Hematopoietic multipotent progenitor cell treated with erythropoietin and hydrocortisone succinate and interleukin-3 and kit ligand, for 4 days (in vitro differentiated cells): Measurements from ENCODE around the gene AUTS2.

Source experiments
- DNase-seq: peaks from one replicate; pipeline ENCODE4 v3.0.0-alpha.2; 2015

AUTS2 gene

DNA sequence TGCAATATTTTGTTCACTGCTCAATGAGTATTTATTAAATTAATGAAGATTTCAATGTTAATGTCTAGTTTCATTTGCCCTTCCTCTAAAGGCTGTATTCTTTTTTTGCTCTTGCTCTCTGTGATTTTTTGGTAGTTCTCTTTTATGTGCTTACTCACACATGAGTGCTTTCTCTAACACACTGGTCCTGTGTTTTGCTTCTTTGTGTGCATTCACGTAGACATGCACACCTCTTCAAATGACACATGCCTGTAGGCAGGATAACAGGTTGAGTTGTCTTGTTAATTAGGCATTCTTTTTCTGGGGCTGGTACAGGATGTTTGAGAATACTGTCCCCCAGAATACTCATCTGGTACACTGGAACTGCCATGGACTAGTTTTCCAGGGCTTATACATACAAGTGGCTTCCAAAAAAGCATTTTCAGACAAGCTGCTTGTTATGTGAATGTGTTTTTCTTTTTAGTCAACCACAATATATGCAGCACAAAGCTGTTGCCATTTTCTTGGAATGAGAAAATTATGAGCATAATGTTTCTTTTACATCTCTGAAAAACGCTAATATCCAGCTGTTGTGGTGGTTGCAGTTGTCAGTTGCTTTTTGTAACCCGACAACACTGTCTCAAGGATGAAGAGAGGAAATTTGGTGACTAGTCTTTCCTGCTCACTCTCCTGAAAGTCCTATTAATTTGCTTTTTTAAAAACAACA lies 416.4 kb downstream of the AUTS2 start:
- no peak for DNase-seq

DNA sequence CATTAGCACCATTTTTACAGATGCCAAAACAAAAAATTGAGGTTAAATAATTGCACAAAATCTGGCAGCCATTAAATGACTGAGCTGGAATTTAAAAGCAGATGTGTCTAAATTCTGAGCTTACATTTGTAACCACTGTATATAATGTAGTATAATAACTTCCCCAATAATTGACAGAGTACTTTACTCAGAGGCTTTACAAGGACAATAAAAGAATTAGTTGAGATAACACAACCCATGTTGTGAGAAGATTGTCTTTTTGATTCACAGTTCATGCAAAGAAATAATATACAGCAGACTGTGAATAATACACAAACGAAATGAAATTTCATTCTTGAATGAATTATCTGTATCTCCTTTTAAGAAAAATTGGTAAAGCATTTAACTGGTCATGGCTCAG lies 417.1 kb downstream of the AUTS2 start:
- no peak for DNase-seq

DNA sequence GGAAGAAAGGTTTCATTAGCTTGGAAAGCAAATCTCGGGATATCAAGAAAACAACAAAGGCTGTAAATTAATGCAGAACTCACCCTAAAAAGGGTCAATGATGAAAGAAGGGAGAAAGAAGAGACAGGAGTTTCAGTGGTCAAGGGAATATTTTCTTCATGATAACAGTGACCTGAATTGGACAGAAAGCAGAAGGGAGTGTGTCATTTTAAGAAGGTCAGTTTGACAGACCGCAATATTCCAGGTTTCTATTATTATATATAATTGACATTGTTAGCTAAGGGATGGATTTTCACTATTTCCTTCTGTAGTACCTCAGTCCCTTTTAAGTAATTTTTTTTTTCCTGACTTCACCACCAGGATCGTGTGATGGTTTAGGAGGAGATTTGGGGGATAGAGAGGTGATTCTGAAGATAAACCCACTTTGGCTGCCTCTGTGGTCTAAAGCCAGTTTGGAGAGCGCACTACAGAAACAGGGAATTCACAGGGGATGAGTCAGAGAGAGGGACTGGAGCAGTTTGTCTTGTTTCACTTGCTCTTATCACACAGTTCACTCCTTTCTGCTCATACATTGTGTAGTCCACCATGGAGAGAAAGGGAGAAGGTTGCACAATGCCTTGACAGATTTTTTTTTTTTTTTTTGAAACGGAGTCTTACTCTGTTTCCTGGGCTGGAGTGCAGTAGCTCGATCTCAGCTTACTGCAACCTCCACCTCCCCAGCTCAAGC lies 417.9 kb downstream of the AUTS2 start:
- DNase-seq, result no peak

DNA sequence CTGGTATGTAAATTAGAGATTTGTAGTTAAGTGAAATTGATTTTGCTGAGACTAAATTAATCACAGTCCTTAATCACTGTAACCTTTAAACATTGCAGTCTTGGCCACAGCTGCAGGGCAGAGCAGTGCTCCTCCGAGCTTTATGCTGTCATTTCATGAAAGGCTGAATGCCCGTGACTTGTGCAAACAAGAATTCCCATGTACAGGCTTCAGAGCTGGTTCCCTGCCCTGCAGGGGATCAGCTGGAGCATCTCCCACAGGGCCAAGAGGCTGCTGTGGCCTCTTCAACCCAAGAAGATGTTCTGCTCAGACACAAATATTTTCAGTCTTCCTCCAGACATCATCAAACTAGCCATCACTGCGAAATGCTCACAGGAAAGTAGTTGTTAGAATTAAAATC lies 419.1 kb downstream of the AUTS2 start:
- DNase-seq, result no peak

DNA sequence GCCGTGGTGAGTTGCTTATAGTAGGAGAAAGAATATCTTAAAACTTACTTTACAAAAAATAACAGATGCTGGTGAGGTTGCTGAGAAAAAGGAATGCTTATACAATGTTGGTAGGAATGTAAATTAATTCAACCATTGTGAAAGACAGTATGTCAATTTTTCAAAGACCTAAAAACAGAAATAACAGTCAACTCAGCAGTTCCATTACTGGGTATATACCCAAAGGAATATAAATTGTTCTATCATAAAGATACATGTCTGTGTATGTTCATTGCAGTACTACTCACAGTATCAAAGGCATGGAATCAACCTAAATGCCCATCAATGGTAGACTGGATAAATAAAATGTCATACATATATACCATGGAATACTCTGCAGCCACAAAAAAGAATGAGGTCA lies 420.4 kb downstream of the AUTS2 start:
- no peak for DNase-seq

DNA sequence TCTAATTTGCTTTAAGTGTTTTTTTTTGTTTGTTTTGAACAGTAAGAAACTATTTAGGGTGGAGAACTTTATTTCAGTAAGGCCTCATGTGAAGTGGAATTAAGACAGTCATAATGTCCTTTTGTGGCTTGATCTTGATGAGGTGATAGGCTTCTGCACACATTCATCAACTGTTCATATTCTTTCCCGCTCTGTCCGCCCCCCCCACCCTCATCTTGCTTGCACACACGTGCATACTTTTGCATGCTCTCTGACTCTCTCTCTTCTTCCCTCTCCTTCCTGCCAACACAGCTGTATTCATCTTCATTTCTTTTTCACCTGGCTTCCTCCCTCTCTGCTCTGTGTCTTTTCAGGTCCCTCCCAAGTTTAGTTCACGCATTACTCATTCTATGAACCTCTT lies 429.6 kb downstream of the AUTS2 start:
- no peak for DNase-seq

DNA sequence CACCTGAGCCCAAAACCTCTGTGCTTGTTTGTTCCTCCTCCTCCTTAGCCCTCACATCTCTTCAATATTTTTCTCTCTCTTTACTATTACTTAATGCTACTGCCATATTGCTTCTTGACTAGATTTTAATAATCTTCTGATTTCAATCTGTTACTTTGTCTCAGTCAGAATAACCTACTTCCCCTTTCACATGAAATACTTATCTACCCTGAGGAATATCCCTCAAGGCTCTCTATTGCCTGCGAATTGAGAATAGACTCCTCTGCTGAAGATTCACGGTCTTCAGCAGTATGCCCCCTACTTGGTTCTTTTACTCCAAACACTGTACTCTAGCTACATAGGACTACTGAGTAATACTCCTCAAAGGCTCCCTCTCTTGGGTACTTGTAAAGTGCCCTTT lies 430.3 kb downstream of the AUTS2 start:
- DNase-seq, result peak; percentile 27

DNA sequence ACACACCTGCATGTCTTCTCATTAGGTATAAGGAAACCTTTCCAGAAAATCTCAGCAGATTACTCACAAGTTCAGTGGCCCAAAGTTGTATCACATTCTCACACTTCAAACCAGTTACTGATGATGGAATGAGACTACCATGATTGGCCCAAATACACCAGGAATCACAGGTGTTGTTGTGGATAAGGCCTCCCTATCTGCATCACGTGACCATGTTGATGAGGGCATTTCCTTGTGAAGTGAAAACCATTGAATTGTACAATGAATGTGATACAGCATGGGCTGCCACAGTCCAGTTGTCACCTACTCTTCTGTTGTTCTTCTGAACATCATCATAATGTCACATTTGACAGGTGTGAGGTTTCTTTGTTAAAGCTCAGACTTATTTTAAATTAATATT lies 431.7 kb downstream of the AUTS2 start:
- no peak for DNase-seq

DNA sequence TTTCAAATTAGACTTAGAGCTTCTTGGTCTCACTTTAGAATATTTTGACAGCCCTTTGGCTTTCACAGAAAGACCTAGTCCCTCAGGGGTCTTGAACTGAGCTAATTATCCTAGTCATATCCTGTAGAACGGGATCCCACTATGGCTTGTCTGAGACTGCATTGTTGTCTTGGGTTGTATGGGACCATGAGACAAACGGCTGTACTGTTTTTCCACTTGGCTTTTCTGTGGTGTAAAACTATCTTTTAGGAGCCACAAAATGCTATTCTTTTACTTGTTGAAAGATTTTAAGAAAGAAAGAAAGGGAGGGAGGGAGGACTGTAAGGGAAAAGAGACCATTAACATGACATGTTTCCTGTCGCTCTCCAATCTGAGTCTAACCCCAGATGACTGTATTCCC lies 432.5 kb downstream of the AUTS2 start:
- DNase-seq, result no peak

DNA sequence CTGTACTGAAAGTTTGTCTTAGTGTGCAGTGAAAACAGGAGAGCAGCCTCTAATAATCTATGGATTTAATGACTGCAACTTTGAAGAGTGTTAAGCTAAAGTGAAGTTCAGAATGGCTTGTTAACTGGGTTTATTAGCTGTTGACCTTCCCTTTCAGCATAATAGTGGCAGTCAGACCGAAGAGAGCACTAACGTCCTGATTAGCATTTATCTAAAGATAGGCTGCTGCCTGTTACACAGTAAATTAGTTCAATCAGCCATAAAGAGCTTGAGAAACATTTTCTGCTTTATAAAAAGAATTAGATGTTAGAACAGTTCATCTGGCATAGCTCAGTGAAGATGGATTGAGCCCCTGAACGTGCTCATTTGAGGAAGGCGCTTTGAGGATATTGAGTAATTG lies 433.0 kb downstream of the AUTS2 start:
- DNase-seq, result no peak

DNA sequence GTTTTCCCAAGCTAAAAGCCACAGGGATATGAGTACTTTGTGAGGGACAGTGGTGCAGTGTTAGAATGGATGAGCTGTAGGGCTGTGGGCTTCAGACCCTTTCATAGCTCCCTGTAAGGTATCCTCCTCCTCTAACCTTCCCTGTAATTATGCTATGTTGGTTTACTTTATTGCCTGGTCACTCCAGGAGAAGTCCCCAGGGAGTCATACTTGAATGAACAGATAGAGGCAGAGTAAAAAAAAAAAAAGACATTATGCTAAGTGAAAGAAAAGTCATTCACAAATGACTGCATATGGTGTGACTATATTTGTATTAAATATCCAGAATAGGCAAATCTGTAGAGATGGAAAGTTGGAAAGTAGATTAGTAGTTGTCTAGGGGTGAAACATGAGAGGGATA lies 434.4 kb downstream of the AUTS2 start:
- DNase-seq, result no peak

DNA sequence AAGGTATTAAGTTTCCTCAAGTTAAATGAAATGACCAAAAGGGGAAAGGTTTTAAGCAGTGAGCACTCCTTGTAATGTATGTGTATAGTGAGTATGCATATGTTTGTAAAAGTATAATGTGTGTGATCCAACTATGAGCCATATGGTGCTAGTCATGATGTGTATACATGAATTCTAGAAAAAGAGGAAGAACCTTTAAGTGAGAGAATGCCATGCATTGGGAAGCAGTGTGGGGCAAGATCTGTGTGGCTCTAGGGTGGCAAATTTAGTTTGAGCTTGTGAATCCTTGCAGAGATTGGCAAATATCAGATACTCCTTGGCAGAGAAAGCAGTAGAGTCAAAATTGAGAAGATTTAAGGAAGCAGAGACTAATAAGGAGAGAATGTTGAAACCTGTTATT lies 435.0 kb downstream of the AUTS2 start:
- DNase-seq, result no peak

DNA sequence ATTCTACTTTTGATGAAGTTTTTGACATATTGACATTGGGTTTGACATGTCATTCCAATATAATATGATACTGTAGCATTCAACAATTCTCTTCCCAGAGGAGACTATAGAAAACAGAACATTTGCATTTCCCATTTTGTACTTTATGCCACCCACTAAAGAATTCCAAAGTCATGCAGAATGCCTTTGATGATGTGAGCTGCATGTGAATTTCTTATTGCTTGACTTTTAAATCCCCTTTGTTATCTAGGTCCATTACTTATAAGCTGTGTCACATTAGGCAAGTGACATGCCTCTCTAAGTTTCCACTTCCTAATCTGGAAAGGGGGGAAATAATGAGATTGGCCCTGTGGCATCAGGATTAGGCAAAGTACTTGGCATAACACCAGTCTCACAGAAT lies 436.7 kb downstream of the AUTS2 start:
- DNase-seq, result no peak

DNA sequence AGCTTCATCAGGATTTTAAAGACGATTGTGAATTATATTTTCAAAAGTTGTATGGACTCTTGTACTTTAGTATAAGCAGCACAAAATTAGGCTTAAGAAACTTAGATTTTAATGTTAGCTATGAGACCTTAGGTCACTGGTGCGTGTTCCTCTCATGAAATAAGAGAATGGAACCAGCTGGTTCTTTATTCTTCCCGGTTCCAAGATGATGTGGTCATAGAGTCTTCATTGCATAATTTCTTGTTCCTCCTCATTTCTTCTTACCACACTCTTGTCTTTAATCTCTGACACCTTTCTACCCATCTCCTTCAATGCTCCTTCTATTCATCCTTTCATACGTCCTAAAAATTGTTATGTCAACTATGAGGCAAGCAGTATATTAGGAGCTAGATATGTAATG lies 437.2 kb downstream of the AUTS2 start:
- DNase-seq, result no peak

DNA sequence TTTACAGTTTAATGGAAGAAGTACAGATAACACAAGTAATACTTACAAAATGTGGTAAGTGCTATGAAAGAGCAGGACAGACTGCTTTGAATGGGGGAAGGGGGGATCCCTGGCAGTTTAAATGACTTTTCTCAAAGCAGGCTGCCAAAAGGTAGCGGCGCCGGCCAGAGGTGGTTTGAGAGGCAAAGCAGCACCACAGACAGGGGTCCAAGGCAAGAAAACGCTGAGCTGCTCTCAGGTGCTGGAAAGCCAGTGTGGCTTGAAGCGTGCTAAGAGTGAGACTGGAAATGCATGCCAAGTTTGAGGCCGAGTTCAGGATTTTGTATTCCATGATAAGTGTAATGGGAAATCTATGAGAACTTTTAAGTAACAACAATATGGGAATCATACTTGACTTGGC lies 437.7 kb downstream of the AUTS2 start:
- no peak for DNase-seq

DNA sequence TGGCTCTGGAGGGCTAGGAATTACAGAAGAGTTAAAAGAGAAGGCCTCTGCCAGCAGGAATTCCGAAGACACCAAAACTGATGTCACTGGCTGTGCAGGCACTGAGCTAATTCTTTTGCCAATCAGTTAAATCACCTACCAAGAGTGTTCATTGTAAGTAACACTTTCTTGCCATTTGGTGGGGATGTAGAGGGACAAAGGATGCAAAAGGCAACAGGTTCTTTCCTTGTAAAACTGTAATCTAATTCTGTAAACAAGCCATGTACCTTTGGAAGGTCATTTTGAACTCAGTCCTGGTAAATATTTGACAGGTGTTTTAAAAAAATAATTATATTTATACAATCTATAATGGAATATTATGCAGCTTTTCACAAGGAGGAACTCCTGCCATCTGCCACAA lies 438.4 kb downstream of the AUTS2 start:
- no peak for DNase-seq

DNA sequence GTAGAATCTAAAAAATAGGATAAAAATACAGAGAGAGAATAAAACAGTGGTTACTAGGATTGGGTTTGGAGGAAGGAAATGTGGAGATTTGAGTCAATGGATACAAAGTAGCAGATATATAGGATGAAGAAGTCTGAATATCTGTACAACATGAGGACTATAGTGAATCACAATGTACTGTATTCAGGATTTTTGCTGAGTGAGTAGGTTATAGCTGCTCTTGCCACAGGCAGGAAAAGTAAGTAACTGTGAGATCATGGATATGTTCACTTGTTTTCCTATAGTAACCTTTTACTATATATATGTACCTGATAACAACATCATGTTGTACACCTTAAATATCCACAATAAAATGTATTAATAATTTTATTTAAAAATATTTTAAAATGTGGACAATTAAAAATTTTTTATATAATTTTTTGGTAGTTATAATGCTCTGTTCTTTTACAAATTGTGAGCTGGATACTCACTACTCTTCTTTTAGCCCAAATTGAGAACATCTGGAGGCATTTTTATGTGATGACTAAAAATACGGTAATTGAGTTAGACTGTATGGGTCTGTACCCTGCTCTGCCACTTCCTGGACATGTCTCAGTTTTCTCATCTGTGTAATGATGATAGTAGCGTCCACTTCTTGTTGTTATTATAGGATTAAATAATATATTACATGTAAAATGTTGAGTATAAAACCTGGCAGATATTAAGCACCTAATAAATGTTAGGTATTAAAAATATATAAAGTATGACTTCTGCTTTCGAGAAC lies 439.1 kb downstream of the AUTS2 start:
- no peak for DNase-seq

DNA sequence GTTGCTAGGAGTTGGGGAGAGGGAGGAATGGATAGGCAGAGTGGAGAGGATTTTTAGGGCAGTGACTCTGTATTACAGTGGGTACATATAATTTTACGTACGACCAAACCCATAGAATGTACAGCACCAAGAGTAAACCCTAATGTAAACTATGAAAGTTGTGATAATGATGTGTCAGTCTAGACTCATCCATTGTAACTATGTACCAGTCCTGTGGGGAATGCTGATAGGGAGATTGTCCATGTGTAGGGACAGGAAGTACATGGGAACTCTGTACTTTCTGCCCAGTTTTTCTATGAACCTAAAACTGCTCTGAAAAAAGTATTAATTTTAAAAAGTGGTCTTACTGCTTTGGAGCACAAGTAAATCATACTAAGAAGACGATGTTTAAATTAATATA lies 441.8 kb downstream of the AUTS2 start:
- DNase-seq, result no peak

DNA sequence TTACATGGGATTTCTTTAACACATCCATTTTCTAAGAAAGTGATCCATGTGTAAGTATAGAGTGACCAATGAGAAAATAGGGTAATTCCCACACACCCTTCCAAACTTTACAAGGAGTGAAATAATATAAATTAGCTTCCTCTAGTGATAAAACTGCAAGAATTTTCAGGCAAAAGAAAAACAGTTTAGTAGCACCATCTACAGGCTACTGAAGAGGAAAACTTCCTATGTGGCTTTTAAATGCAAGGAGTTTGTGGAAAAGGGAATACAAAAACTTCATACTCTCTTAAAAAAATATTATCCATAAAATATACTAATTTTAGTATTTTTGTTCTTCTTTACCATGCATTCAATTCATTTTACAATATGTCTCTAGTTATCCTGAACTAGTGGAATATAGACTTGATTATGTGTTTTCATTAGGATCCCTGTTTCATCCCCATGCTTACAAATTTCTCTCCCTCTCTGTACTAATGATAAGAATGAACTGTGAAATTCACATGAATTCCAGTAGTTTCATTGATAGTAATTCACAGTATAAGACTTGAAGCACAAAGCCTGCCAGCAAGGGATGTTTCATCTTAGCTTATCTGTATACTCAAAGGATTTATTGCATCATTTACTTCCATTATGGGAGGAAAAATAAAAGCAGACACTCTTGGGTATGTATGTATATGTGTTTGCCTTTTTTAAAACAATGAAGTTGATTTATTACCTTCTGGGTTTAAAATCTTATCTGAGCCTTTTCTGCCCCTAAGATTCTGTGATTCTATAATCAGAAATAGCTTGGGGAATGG lies 442.9 kb downstream of the AUTS2 start:
- peak; percentile 51 for DNase-seq

DNA sequence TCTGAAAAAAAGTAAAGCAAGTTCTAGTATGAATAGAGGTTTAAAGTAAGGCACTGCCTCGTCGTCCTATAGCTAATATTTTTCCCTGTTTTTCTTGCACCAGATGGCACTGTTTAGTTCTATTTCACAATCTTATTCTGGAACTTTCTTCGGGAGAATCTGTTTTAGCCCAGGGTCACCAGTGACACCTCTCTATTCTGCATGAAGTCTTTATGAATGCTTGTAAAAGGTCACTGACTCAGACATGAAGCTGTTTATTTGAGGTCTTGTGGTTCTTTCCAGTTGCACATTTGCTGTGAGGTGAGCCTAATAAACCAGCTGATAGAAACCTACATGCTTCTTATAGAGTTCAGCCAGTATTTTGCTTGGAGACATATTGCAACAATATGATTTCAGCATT lies 444.3 kb downstream of the AUTS2 start:
- DNase-seq, result no peak

DNA sequence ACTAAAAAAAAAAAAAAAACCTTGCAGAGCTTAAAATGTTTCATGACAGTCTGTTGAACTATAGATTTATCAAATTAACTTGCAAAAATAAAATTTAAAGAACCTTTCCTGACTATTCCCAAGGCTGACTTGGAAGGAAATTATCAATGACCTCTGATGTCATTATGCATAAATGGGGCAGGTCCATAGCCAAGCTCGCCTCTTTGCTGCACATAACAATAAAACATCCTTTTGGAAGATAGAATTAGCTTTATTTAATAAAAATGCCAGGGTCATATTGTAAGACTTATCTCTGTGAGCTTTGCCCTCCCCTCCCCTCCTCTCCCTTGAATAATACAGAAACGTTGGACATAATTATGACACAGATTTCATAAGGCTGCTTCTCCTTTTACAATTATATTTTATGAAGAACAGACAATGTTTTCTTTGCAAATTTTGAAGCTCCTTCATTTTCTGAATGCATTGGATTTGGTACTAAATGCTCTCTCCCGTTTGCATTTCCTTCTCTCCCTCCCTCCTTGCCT lies 444.8 kb downstream of the AUTS2 start:
- DNase-seq, result no peak

DNA sequence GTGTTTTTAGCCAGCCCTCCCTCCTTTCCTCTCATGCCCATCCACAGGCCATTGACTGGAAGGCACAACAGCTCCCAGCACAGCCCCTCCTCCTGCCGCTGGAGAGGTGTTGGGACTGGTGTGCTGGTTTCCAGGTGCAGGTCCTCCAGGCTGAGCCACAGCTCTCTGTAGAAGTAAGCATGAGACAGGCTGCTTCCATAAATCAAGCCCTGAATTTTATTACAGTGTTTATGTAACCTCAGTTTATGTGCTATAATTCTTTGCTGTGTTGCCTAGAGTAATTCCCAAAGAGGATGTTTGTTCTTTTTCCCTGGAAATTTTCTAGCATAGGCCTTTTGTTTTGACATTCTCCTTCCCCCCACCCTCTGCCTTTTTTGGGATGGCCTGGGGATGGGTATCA lies 445.8 kb downstream of the AUTS2 start:
- no peak for DNase-seq

DNA sequence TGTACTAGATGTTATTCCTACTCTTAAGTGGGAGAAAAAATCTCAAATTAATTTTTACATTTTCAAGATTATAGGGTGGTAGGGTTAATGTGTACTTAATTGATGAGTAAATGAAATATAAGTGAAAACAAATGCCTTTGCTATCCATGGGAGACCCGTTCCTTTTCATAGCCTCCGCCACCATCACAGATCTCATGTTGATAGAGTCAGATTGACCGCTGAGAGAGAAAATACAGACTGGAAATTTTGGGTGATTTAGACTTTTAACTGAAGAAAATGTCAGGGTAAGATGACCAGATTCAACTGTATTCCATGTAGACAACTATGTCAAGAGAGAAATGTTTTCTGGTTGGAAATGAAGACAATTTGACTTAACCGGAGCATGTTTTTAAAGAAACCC lies 446.2 kb downstream of the AUTS2 start:
- no peak for DNase-seq
